Nephron progenitor cell (in vitro differentiated cells): Measurements from ENCODE around the gene EFNA4.

ENCODE experiments used
- DNase-seq: peaks from one replicate; pipeline ENCODE4 v3.0.0; 2021
- H3K27ac Mint-ChIP-seq: 2 replicates; pipeline ENCODE4 v1.8.0; 2021; ENCODE audit warnings: mild to moderate bottlenecking, moderate library complexity, mixed read lengths
- H3K27me3 Mint-ChIP-seq: 2 replicates; pipeline ENCODE4 v1.8.0; 2021; ENCODE audit warnings: mild to moderate bottlenecking, low read depth, mixed read lengths; ENCODE audit not compliant: poor library complexity
- H3K36me3 Mint-ChIP-seq: 2 replicates; pipeline ENCODE4 v1.8.0; 2021; ENCODE audit warnings: low read depth, mixed read lengths
- H3K4me1 Mint-ChIP-seq: 2 replicates; pipeline ENCODE4 v1.8.0; 2021; ENCODE audit warnings: mixed read lengths
- H3K4me3 Mint-ChIP-seq: 2 replicates; pipeline ENCODE4 v1.8.0; 2021; ENCODE audit warnings: mild to moderate bottlenecking, moderate library complexity, mixed read lengths
- H3K9me3 Mint-ChIP-seq: 2 replicates; pipeline ENCODE4 v1.8.0; 2021; ENCODE audit warnings: mild to moderate bottlenecking, moderate library complexity, mixed read lengths
- TF ChIP-seq, protein P1 (sequence below): fragments of 200-600 bp; sonication (generic); IDR thresholded peaks from 2 replicates; pipeline ENCODE4 v1.5.0; 2021; ENCODE audit warnings: antibody characterized with exemption

EFNA4 gene, protein sequence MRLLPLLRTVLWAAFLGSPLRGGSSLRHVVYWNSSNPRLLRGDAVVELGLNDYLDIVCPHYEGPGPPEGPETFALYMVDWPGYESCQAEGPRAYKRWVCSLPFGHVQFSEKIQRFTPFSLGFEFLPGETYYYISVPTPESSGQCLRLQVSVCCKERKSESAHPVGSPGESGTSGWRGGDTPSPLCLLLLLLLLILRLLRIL

DNA sequence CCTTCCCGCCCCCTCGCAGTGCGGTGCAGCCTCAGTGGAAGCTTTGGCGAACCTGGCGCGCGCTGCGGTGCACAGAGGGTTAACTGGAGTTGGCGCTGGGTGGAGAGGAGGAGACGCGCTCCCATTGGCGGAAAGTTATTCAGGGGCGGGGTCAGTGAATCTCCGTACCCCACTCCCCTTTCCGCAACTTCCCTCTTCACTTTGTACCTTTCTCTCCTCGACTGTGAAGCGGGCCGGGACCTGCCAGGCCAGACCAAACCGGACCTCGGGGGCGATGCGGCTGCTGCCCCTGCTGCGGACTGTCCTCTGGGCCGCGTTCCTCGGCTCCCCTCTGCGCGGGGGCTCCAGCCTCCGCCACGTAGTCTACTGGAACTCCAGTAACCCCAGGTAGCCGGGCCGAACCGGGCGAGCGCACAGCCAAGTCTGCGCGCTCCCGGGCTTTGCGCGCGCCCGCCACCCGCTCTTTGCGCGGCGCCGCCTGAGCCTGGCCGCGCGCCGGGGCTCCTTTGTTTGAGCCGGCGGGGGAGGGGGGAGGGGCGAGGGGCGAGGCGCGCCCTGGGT, at the start of gene EFNA4:
TSS of gene EFNA4 (plus strand) at position 191 of the 561 bp plus-strand sequence. CDS start at position 275, 84 bp downstream.
- Mint-ChIP-seq H3K4me1 (peaks cover 57% of the 10 kb centered on the region), H3K9me3 (no peaks in the 10 kb centered on the region), H3K36me3 (peaks cover 21% of the 10 kb centered on the region), H3K4me3 (peak within 1 kb of the TSS; percentile 96), H3K27ac (peak within 1 kb of the TSS; percentile 96), H3K27me3 (peaks cover 18% of the 10 kb centered on the region)
- peak; percentile 88 for DNase-seq
- TF ChIP-seq, protein P1, sequence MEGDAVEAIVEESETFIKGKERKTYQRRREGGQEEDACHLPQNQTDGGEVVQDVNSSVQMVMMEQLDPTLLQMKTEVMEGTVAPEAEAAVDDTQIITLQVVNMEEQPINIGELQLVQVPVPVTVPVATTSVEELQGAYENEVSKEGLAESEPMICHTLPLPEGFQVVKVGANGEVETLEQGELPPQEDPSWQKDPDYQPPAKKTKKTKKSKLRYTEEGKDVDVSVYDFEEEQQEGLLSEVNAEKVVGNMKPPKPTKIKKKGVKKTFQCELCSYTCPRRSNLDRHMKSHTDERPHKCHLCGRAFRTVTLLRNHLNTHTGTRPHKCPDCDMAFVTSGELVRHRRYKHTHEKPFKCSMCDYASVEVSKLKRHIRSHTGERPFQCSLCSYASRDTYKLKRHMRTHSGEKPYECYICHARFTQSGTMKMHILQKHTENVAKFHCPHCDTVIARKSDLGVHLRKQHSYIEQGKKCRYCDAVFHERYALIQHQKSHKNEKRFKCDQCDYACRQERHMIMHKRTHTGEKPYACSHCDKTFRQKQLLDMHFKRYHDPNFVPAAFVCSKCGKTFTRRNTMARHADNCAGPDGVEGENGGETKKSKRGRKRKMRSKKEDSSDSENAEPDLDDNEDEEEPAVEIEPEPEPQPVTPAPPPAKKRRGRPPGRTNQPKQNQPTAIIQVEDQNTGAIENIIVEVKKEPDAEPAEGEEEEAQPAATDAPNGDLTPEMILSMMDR: no peak

DNA sequence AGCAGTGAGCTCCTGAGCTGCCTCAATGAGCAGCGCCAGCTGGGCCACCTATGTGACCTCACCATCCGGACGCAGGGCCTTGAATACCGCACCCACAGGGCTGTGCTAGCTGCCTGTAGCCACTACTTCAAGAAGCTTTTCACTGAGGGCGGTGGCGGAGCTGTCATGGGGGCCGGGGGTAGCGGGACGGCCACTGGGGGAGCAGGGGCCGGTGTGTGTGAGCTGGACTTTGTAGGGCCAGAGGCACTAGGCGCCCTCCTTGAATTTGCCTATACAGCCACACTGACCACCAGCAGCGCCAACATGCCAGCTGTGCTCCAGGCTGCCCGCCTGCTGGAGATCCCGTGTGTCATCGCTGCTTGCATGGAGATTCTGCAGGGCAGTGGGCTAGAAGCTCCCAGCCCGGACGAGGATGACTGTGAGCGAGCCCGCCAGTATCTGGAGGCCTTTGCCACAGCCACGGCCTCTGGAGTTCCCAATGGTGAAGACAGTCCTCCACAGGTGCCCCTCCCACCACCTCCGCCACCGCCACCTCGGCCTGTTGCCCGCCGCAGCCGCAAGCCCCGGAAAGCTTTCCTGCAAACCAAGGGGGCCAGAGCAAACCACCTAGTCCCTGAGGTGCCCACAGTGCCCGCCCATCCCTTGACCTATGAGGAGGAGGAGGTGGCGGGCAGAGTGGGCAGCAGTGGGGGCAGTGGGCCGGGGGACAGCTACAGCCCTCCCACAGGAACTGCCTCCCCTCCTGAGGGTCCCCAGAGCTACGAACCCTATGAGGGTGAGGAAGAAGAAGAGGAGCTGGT, 48.6 kb upstream of the EFNA4 start:
- no peak for DNase-seq
- Mint-ChIP-seq H3K36me3 (no peaks in the 10 kb centered on the region), H3K4me1 (peaks cover 59% of the 10 kb centered on the region), H3K27me3 (peaks cover 5% of the 10 kb centered on the region), H3K27ac (no peak overlapping the region), H3K9me3 (no peaks in the 10 kb centered on the region), H3K4me3 (no peak overlapping the region)
- TF ChIP-seq, protein P1: no peak

DNA sequence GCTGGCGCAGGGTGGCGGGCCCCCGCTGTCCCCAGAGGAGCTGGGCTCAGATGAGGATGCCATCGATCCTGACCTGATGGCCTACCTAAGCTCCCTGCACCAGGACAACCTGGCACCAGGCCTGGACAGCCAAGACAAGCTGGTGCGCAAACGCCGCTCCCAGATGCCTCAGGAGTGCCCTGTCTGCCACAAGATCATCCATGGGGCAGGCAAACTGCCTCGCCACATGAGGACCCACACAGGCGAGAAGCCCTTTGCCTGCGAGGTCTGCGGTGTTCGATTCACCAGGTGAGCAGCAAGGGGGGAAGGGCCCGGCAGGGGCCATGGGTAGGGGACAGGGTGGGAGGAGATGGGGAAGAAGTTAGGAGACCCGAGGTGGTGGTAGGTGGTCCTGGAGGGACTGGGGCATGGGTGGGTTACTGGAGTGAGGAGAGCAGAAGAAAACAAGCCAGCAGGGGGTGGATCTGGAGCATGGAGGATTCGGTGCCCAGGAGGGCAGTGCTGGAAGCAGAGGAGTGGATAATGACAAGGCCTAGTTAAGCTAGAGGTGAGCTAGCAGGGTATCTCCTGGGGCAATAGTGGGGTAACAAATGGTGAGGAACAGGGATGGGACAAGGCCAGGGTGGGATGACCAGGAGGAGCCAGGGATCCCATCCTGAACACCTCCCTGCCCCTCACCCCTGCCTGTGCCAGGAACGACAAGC, 47.9 kb upstream of the EFNA4 start:
- Mint-ChIP-seq H3K4me3 (no peak overlapping the region), H3K27ac (no peak overlapping the region), H3K36me3 (no peaks in the 10 kb centered on the region), H3K27me3 (peaks cover 7% of the 10 kb centered on the region), H3K9me3 (no peaks in the 10 kb centered on the region), H3K4me1 (peaks cover 59% of the 10 kb centered on the region)
- DNase-seq: no peak
- TF ChIP-seq, protein P1: no peak

DNA sequence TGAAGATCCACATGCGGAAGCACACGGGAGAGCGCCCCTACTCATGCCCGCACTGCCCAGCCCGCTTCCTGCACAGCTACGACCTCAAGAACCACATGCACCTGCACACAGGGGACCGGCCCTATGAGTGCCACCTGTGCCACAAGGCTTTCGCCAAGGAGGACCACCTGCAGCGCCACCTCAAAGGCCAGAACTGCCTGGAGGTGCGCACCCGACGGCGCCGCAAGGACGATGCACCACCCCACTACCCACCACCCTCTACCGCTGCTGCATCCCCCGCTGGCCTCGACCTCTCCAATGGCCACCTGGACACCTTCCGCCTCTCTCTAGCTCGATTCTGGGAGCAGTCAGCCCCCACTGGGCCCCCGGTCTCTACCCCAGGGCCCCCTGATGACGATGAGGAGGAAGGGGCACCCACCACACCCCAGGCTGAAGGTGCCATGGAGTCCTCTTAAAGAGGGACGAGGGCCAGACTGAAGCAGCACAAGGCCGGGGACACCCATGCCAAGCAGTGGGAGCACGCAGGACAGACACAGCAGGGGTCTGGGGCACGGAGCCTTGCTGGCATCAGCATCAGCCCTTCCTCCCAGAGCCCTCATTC, 47.2 kb upstream of the EFNA4 start:
- no peak overlapping the region for H3K4me3 Mint-ChIP-seq

More for the DNA sequence above, 47.2 kb upstream of the EFNA4 start:
- Mint-ChIP-seq H3K27ac (no peak overlapping the region), H3K27me3 (peaks cover 7% of the 10 kb centered on the region), H3K4me1 (peaks cover 53% of the 10 kb centered on the region), H3K36me3 (no peaks in the 10 kb centered on the region), H3K9me3 (no peaks in the 10 kb centered on the region)
- TF ChIP-seq, protein P1: no peak
- DNase-seq: no peak
